PC-9 (cell line): ENCODE results near the gene POLD4.

ENCODE experiments used
- EZH2 ChIP-seq: fragments of 200-600 bp; sonication (generic); IDR thresholded peaks from 2 replicates; pipeline ENCODE4 v1.8.0; 2017; ENCODE audit warnings: antibody characterized with exemption, low read depth
- TF ChIP-seq, protein P1 (sequence below): fragments of 200-600 bp; sonication (generic); conservative IDR thresholded peaks from 2 replicates; pipeline ENCODE4 v1.6.1; 2017; ENCODE audit warnings: mixed run types, antibody characterized with exemption, mild to moderate bottlenecking, moderate library complexity

DNA sequence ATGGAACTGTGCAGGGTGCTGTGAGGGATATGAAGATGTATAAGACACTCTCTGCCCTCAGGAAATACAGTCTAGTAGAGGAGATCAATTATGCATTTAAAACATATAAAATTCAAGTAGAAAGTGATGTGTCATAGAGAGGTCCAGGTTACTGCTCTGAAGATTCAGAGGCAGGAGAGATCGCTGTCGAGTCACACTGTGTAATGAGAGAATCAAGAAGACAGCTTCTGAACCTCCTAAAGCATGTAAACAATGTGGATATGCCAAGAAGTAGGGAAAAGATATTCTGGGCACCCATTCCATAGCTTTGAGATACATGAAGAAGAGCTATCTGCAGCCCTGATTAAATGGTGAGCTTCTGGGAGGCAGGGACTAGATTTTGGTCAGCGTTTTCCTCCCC lies 33.3 kb downstream of the POLD4 start:
- TF ChIP-seq, protein P1, sequence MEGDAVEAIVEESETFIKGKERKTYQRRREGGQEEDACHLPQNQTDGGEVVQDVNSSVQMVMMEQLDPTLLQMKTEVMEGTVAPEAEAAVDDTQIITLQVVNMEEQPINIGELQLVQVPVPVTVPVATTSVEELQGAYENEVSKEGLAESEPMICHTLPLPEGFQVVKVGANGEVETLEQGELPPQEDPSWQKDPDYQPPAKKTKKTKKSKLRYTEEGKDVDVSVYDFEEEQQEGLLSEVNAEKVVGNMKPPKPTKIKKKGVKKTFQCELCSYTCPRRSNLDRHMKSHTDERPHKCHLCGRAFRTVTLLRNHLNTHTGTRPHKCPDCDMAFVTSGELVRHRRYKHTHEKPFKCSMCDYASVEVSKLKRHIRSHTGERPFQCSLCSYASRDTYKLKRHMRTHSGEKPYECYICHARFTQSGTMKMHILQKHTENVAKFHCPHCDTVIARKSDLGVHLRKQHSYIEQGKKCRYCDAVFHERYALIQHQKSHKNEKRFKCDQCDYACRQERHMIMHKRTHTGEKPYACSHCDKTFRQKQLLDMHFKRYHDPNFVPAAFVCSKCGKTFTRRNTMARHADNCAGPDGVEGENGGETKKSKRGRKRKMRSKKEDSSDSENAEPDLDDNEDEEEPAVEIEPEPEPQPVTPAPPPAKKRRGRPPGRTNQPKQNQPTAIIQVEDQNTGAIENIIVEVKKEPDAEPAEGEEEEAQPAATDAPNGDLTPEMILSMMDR, result no peak
- no peak for TF ChIP-seq EZH2
